HG03439 (cell line): ENCODE results near the gene SEPTIN10.
"Not testable (repeated sequence)": the region's sequence is repeated elsewhere in the genome, so short reads cannot be mapped to it uniquely, and the experiment has no call there.

Experiments
- ATAC-seq: cut with Tn5 transposase; IDR thresholded peaks from one replicate; pipeline ENCODE4 v1.9.1; 2021; ENCODE audit warnings: mild to moderate bottlenecking, moderate library complexity; ENCODE audit not compliant: unreplicated experiment

Gene SEPTIN10

GRCh38 chr2:109607766-109608165 lies 6.0 kb downstream of the SEPTIN10 start:
- no peak for ATAC-seq

- no peak for ATAC-seq
These were observed 9.2 kb downstream of the SEPTIN10 start for GRCh38 chr2:109604597-109604996.

- ATAC-seq = no peak
These were observed 11.1 kb downstream of the SEPTIN10 start for GRCh38 chr2:109602617-109603188.

GRCh38 chr2:109601783-109602182 lies 12.0 kb downstream of the SEPTIN10 start:
- ATAC-seq = no peak

GRCh38 chr2:109597283-109597682 lies 16.5 kb downstream of the SEPTIN10 start:
- no peak for ATAC-seq

GRCh38 chr2:109595644-109596043 lies 18.1 kb downstream of the SEPTIN10 start:
- no peak for ATAC-seq

GRCh38 chr2:109594246-109594885 lies 19.4 kb downstream of the SEPTIN10 start:
- ATAC-seq = no peak

- no peak for ATAC-seq
These were observed 20.9 kb downstream of the SEPTIN10 start for GRCh38 chr2:109592905-109593304.

GRCh38 chr2:109591206-109591605 lies 22.6 kb downstream of the SEPTIN10 start:
- ATAC-seq = no peak

GRCh38 chr2:109586687-109587086 lies 27.1 kb downstream of the SEPTIN10 start:
- no peak for ATAC-seq

GRCh38 chr2:109582928-109583895 lies 30.6 kb downstream of the SEPTIN10 start:
- ATAC-seq = no peak

GRCh38 chr2:109577630-109578029 lies 36.1 kb downstream of the SEPTIN10 start:
- ATAC-seq = not testable (repeated sequence)

- ATAC-seq = no peak
These were observed 38.4 kb downstream of the SEPTIN10 start for GRCh38 chr2:109575373-109575772.

- ATAC-seq = no peak
These were observed 49.7 kb downstream of the SEPTIN10 start for GRCh38 chr2:109563980-109564550.

GRCh38 chr2:109563288-109563687 lies 50.5 kb downstream of the SEPTIN10 start:
- no peak for ATAC-seq

- no peak for ATAC-seq
These were observed 51.3 kb downstream of the SEPTIN10 start for GRCh38 chr2:109562421-109562820.

GRCh38 chr2:109560265-109560664 lies 53.5 kb downstream of the SEPTIN10 start:
- no peak for ATAC-seq

- ATAC-seq = no peak
These were observed 55.5 kb downstream of the SEPTIN10 start for GRCh38 chr2:109558076-109558882.

GRCh38 chr2:109557309-109557708 lies 56.5 kb downstream of the SEPTIN10 start:
- ATAC-seq = no peak

- no peak for ATAC-seq
These were observed 58.3 kb downstream of the SEPTIN10 start for GRCh38 chr2:109555346-109555900.
